Adipocyte (in vitro differentiated cells): ENCODE measurements around the gene HS3ST4.

Experiments used
- DNase-seq: peaks from one replicate; pipeline ENCODE4 v3.0.0-alpha.2; 2015; ENCODE audit warnings: low read depth
- H3K27me3 ChIP-seq: replicated peaks from 2 replicates; pipeline ENCODE4 v1.7.0; 2013; ENCODE audit warnings: mild to moderate bottlenecking, low read length, moderate library complexity; ENCODE audit not compliant: control insufficient read depth, insufficient read depth
- H3K36me3 ChIP-seq: 2 replicates; pipeline ENCODE4 v1.7.0; 2013; ENCODE audit warnings: low read length, mild to moderate bottlenecking, moderate library complexity; ENCODE audit not compliant: control insufficient read depth, insufficient read depth, severe bottlenecking
- H3K4me1 ChIP-seq: 2 replicates; pipeline ENCODE4 v1.7.0; 2013; ENCODE audit warnings: mild to moderate bottlenecking, low read length, moderate library complexity; ENCODE audit not compliant: control insufficient read depth, insufficient read depth
- H3K4me3 ChIP-seq: 2 replicates; pipeline ENCODE4 v1.7.0; 2013; ENCODE audit warnings: mild to moderate bottlenecking, low read length, moderate library complexity
- H3K9ac ChIP-seq: 2 replicates; pipeline ENCODE4 v1.7.0; 2013; ENCODE audit warnings: mild to moderate bottlenecking, low read length, moderate library complexity
- H3K9me3 ChIP-seq: 2 replicates; pipeline ENCODE4 v1.7.0; 2013; ENCODE audit warnings: mild to moderate bottlenecking, low read length, moderate library complexity; ENCODE audit not compliant: control insufficient read depth

The HS3ST4 gene

GRCh38 chr16:25700547-25700946, 8.8 kb downstream of the HS3ST4 start:
- H3K36me3 ChIP-seq: no peaks in the 10 kb centered on the region
- DNase-seq: no peak
- H3K27me3 ChIP-seq: peaks cover 9% of the 10 kb centered on the region
- H3K4me3 ChIP-seq: no peak overlapping the region
- H3K9ac ChIP-seq: no peak overlapping the region
- H3K9me3 ChIP-seq: no peaks in the 10 kb centered on the region
- H3K4me1 ChIP-seq: no peaks in the 10 kb centered on the region

GRCh38 chr16:25707553-25707952, 15.8 kb downstream of the HS3ST4 start:
- no peak for DNase-seq
- no peak overlapping the region for H3K4me3 ChIP-seq
- H3K4me1 ChIP-seq: no peaks in the 10 kb centered on the region
- peaks cover 3% of the 10 kb centered on the region for H3K9me3 ChIP-seq
- H3K9ac ChIP-seq: no peak overlapping the region
- no peaks in the 10 kb centered on the region for H3K36me3 ChIP-seq
- H3K27me3 ChIP-seq: peaks cover 6% of the 10 kb centered on the region

DNA sequence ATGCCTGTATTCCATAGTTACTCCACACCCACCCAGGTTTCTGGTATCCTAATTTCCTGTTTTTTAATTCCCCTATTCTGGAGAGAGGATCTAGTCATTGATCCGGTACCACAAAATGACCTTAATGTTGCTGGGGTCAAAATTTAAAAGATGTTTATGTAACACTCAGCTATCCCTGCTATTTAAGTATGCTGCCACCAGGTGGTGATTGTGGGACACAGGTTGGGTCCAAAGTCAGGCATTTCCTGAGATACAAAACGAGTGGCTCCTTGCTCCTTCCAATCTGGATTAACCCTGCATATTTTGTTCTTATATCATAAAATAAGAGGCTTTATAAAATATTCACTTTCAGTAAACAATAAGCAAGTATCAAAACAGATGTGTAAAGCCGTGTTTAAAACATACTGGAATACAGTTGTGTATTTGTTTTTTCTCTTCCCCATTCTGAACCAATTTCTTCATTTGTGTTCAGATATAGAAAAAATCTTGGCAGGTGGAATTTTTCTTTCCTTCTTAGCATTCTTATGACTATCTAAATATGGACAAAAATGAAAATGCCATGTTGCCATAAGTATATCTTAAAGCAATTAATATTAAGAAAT, 16.3 kb downstream of the HS3ST4 start:
- Histone ChIP-seq H3K4me3 (no peak overlapping the region), H3K4me1 (no peaks in the 10 kb centered on the region), H3K9ac (no peak overlapping the region), H3K27me3 (peaks cover 6% of the 10 kb centered on the region), H3K36me3 (no peaks in the 10 kb centered on the region), H3K9me3 (peaks cover 3% of the 10 kb centered on the region)
- DNase-seq: no peak

GRCh38 chr16:25709213-25709612, 17.5 kb downstream of the HS3ST4 start:
- Histone ChIP-seq H3K36me3 (no peaks in the 10 kb centered on the region), H3K4me1 (no peaks in the 10 kb centered on the region), H3K27me3 (peaks cover 6% of the 10 kb centered on the region), H3K4me3 (no peak overlapping the region), H3K9me3 (peaks cover 3% of the 10 kb centered on the region), H3K9ac (no peak overlapping the region)
- DNase-seq: no peak

DNA sequence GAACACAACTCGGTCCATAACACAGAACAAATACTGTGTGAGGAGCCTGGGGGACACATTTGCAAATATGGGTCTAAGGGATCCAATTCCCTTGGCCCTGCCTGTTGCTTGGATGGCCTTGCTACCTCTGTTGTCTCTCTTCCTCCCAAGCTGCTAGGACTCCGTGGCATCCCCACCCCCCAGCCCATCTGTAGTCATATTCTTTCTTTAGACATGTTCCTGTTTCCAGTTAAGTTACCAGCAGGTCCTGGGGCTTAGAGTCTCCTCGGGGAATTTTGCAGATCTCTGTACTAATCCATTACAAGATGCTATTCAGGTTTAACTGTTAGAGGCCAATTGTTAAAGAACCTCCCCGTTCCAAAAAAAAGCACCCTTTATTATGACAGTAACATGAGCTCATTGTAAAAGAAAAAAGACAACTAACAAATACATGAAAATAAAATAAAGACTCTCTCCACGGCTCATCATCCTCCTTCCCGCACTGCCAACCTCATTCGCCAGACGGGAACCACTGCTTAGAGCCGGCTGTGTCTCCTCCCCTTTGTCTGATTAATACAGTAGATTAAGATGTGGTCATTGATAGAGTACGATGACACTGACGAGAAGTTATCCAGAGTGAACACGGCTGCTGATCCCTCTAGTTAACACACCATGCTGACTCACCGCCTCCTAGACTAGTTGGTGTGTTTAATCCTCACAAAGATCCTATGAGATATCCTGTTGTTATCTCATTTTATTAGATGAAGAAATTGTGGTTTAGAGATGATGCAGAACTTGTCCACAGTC, 22.2 kb downstream of the HS3ST4 start:
- Histone ChIP-seq H3K4me3 (no peak overlapping the region), H3K27me3 (peaks cover 5% of the 10 kb centered on the region), H3K36me3 (no peaks in the 10 kb centered on the region), H3K4me1 (no peaks in the 10 kb centered on the region), H3K9me3 (no peaks in the 10 kb centered on the region), H3K9ac (no peak overlapping the region)
- DNase-seq: no peak

DNA sequence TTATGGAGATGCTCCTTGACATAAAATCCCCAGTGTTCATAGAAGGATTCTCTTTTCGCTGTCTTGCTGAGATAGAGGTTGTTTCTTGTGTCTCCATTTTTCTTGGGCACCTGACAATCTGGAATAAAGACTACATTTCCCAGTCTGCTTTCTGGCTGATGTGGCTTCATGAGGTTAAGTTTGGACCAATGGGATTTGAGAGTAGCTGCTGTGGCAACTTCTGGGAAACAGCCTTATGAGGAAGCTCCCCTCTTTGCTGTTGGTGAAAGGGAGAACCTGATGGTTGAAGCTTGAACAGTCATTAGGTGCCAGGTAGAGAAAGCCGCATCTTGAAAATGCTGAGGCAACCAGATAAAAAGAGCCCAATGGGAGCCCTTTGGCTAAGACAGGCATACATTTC, 24.4 kb downstream of the HS3ST4 start:
- DNase-seq: no peak
- Histone ChIP-seq H3K27me3 (no peaks in the 10 kb centered on the region), H3K9ac (no peak overlapping the region), H3K36me3 (no peaks in the 10 kb centered on the region), H3K4me1 (no peaks in the 10 kb centered on the region), H3K9me3 (no peaks in the 10 kb centered on the region), H3K4me3 (no peak overlapping the region)

DNA sequence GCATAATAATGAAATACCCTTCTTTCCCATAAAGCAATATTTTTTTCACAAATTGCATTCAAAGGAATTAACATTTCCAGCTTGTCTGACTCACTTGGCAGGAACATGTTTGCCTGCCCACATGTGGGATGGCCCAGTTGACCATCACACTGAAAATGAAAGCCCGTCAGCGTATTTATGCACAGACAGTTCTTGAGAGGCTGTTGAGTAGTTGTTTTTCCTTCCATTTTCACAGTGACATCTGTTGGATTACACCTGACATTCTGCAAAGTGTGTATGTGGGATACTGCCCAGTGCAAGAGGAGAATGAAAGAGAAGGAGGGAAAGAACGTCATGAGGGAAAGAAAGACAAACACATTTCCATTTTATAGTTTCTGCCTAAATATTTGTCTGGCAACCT, 29.7 kb downstream of the HS3ST4 start:
- no peaks in the 10 kb centered on the region for H3K36me3 ChIP-seq
- no peak for DNase-seq
- no peaks in the 10 kb centered on the region for H3K27me3 ChIP-seq
- no peaks in the 10 kb centered on the region for H3K9me3 ChIP-seq
- H3K9ac ChIP-seq: no peak overlapping the region
- no peaks in the 10 kb centered on the region for H3K4me1 ChIP-seq
- H3K4me3 ChIP-seq: no peak overlapping the region

DNA sequence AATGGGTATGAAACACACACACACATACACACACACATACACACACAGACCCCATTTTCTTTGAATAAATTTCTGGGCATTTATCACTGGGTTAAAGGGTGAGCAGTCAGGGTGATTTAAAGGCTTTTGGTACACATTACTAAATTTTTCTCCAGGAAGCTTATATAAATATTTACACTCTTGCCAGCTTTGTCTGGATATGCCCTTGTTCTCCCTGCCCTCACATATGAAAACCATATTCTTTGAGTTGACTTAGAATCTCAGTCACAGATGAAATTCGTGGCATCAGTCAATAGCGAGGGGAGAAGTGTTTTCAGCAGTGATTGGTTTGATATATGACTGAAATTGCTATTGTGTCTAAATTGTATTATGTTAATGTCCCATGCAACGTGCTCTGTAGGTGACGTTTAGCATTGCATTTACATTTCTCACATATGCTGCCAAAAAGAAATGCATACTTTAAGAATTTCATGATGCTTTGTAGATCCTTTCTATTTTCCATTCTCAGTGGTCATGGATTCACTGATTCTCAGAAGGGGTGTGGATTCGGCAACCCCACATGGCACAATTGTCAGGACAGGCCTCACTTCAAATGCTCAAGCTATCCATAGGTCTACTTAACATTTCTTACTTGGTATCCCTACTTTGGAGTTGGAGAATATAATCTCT, 34.8 kb downstream of the HS3ST4 start:
- Histone ChIP-seq H3K36me3 (no peaks in the 10 kb centered on the region), H3K27me3 (no peaks in the 10 kb centered on the region), H3K4me3 (no peak overlapping the region), H3K9me3 (no peaks in the 10 kb centered on the region), H3K4me1 (no peaks in the 10 kb centered on the region), H3K9ac (no peak overlapping the region)
- DNase-seq: no peak

- Histone ChIP-seq H3K4me1 (no peaks in the 10 kb centered on the region), H3K4me3 (no peak overlapping the region), H3K27me3 (no peaks in the 10 kb centered on the region), H3K36me3 (no peaks in the 10 kb centered on the region), H3K9ac (no peak overlapping the region), H3K9me3 (no peaks in the 10 kb centered on the region)
- DNase-seq: no peak
These were observed 37.6 kb downstream of the HS3ST4 start for GRCh38 chr16:25729188-25729915.

- H3K9ac ChIP-seq: no peak overlapping the region
- H3K4me3 ChIP-seq: no peak overlapping the region
- H3K9me3 ChIP-seq: no peaks in the 10 kb centered on the region
- no peaks in the 10 kb centered on the region for H3K27me3 ChIP-seq
- H3K36me3 ChIP-seq: no peaks in the 10 kb centered on the region
- no peak for DNase-seq
- H3K4me1 ChIP-seq: no peaks in the 10 kb centered on the region
These were observed 38.6 kb downstream of the HS3ST4 start for GRCh38 chr16:25730396-25730795.
